T-helper 1 cell treated with Interleukin-12 subunit alpha and Interleukin-12 subunit beta and Interleukin-4 antibody, amounts not matched to agents 30 μg/mL and 1 μg/mL, for 36 hours (primary cell): ENCODE results near the gene ST7L.

Experiments used
- H3K27ac Mint-ChIP-seq: one replicate; pipeline ENCODE4 v1.8.0; 2021; ENCODE audit warnings: mild to moderate bottlenecking, mixed read lengths
- H3K27me3 Mint-ChIP-seq: one replicate; pipeline ENCODE4 v1.8.0; 2021; ENCODE audit warnings: low read depth, mixed read lengths
- H3K36me3 Mint-ChIP-seq: one replicate; pipeline ENCODE4 v1.8.0; 2021; ENCODE audit warnings: low read depth, mixed read lengths
- H3K4me1 Mint-ChIP-seq: one replicate; pipeline ENCODE4 v1.8.0; 2021; ENCODE audit warnings: low read depth, mixed read lengths
- H3K4me3 Mint-ChIP-seq: one replicate; pipeline ENCODE4 v1.8.0; 2021; ENCODE audit warnings: mild to moderate bottlenecking, moderate library complexity, mixed read lengths
- H3K9me3 Mint-ChIP-seq: one replicate; pipeline ENCODE4 v1.8.0; 2021; ENCODE audit warnings: mixed read lengths

ST7L gene

DNA sequence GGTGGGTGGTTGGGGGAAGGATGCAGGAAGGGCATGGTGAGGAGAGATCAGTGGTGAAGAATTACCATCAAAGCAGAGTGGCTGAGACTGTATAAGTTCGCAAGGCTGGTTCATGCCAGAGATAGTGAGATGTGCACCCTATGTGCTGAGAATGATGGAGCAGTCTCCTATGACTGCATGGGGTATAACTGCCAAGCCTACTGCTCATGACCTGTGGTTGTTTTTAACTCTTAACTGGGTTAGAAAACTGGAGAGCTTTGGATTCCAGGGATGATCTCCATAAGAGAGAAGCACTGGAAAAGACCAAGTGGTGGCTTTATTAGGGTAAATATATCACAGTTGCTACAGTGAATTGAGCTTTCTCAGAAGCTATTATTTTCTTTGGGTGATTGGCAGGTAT, 94.0 kb downstream of the ST7L start:
- no peak overlapping the region for H3K4me3 Mint-ChIP-seq
- no peak overlapping the region for H3K27ac Mint-ChIP-seq
- H3K36me3 Mint-ChIP-seq: no peaks in the 10 kb centered on the region
- H3K27me3 Mint-ChIP-seq: no peaks in the 10 kb centered on the region
- no peaks in the 10 kb centered on the region for H3K4me1 Mint-ChIP-seq
- H3K9me3 Mint-ChIP-seq: no peaks in the 10 kb centered on the region

DNA sequence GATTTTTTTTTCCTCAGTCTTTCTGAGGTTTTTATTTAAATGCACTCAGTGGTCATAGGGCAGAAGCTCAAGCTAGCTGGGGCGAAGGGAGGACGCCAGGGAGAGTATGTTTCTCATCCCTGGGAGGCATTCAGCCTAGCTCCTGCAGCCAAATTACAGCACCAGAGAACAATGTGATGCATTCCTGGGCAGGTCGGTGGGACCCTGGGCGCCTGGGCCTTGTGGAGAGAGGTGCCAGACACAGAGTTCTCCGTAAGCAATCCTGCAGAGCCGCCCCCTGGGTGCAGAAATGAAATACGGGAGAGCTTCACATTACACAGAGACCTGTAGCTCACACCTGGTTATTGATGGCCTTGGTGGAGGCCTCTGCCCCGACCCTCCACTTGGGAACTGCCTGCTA, 94.7 kb downstream of the ST7L start:
- Mint-ChIP-seq H3K27ac (no peak overlapping the region), H3K27me3 (no peaks in the 10 kb centered on the region), H3K4me3 (no peak overlapping the region), H3K36me3 (no peaks in the 10 kb centered on the region), H3K4me1 (no peaks in the 10 kb centered on the region), H3K9me3 (no peaks in the 10 kb centered on the region)

DNA sequence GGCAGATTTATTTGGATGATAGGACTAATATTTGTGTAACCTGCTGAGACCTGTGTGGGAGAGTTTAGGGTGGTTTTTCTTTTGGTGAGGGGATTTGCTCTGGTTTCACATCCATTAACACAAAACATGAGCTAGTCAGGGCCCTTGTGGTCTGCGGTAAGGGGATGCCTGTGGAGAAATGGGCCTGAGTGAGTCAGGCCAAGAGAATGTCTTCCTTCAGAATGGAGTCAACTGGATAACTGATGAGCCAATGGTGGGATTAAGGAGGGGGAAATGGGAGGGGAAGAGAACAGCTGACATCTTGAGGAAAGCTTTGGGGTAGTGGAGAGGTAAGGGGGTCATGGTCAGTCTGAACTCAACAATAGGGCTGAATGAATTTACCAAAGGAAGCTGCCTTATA, 96.3 kb downstream of the ST7L start:
- H3K27me3 Mint-ChIP-seq: no peaks in the 10 kb centered on the region
- no peak overlapping the region for H3K27ac Mint-ChIP-seq
- H3K4me1 Mint-ChIP-seq: no peaks in the 10 kb centered on the region
- H3K9me3 Mint-ChIP-seq: no peaks in the 10 kb centered on the region
- H3K4me3 Mint-ChIP-seq: no peak overlapping the region
- no peaks in the 10 kb centered on the region for H3K36me3 Mint-ChIP-seq

DNA sequence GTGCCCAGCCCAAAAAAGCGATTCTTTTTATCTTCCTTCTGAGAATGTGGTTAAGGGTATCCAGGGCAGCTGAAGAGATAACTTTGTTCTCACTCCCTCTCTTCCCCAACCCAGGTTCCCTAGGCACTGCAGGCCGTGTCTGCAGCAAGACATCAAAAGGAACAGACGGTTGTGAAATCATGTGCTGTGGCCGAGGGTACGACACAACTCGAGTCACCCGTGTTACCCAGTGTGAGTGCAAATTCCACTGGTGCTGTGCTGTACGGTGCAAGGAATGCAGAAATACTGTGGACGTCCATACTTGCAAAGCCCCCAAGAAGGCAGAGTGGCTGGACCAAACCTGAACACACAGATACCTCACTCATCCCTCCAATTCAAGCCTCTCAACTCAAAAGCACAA, 98.8 kb downstream of the ST7L start:
- Mint-ChIP-seq H3K4me1 (no peaks in the 10 kb centered on the region), H3K4me3 (no peak overlapping the region), H3K27ac (no peak overlapping the region), H3K36me3 (no peaks in the 10 kb centered on the region), H3K27me3 (no peaks in the 10 kb centered on the region), H3K9me3 (no peaks in the 10 kb centered on the region)

DNA sequence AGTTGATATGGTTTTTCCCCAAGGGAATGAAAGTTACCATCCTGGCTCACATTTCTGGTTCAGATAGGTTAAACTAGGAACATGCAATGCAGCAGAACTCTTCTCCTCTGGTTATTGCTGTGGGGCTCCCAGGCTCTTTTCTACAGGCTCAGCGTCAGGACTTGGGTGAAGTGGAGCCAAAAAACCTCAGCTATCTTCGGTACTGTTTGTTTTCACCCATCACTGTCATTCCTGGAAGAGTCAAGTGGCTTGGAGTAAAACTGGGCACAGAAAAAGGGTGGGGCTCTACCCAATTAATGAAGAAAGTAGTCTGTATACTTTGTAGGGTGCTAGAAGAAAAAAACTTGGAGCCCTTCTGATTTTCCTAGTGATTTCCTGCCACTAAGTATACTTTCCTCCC, 100.8 kb downstream of the ST7L start:
- H3K36me3 Mint-ChIP-seq: no peaks in the 10 kb centered on the region
- H3K4me3 Mint-ChIP-seq: no peak overlapping the region
- no peaks in the 10 kb centered on the region for H3K27me3 Mint-ChIP-seq
- H3K27ac Mint-ChIP-seq: no peak overlapping the region
- H3K4me1 Mint-ChIP-seq: no peaks in the 10 kb centered on the region
- H3K9me3 Mint-ChIP-seq: no peaks in the 10 kb centered on the region

DNA sequence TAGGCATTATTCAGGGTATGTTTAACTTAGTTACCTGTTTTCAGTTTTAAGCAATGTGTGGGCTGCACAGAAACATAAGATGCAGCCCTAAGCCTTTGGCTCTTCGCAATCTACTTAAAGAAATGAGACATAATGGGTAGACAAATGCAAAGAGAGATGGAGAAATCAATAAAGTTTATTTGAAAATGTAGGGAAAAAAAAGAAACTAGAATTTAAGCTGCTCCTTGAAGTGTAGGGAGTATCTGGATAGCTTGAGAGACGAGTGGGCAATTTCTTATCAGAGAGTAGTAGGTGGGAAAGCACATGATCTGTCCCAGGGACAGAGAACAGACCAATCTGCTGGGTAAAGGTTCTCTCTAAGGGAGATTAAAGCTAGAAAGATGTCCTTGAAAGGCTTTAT, 101.3 kb downstream of the ST7L start:
- Mint-ChIP-seq H3K27me3 (no peaks in the 10 kb centered on the region), H3K4me3 (no peak overlapping the region), H3K9me3 (no peaks in the 10 kb centered on the region), H3K36me3 (no peaks in the 10 kb centered on the region), H3K27ac (no peak overlapping the region), H3K4me1 (no peaks in the 10 kb centered on the region)

DNA sequence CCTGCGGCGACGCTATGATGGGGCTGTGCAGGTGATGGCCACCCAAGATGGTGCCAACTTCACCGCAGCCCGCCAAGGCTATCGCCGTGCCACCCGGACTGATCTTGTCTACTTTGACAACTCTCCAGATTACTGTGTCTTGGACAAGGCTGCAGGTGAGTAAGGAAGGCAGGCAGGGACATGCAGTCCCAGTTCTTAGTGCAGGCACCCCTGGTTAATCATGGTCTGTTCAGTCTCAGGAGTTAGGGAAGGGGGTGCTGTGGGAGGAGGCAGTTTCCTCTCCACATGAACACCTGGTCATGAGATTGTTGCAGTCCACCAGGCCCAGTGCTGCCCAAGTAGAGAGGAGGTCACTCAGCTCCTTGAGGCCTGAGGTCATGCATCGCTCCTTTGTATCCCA, 101.7 kb downstream of the ST7L start:
- Mint-ChIP-seq H3K4me3 (no peak overlapping the region), H3K4me1 (no peaks in the 10 kb centered on the region), H3K9me3 (no peaks in the 10 kb centered on the region), H3K27me3 (peaks cover 2% of the 10 kb centered on the region), H3K36me3 (no peaks in the 10 kb centered on the region), H3K27ac (no peak overlapping the region)

DNA sequence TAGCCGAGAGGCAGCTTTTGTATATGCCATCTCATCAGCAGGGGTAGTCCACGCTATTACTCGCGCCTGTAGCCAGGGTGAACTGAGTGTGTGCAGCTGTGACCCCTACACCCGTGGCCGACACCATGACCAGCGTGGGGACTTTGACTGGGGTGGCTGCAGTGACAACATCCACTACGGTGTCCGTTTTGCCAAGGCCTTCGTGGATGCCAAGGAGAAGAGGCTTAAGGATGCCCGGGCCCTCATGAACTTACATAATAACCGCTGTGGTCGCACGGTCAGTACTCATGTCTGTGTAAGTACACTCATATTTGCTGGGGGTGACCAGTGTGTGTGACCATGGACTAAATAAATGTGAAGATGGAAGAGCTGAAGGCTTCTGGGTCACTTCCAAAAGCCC, 102.8 kb downstream of the ST7L start:
- Mint-ChIP-seq H3K27me3 (peaks cover 12% of the 10 kb centered on the region), H3K9me3 (no peaks in the 10 kb centered on the region), H3K4me3 (no peak overlapping the region), H3K4me1 (no peaks in the 10 kb centered on the region), H3K36me3 (no peaks in the 10 kb centered on the region), H3K27ac (no peak overlapping the region)

DNA sequence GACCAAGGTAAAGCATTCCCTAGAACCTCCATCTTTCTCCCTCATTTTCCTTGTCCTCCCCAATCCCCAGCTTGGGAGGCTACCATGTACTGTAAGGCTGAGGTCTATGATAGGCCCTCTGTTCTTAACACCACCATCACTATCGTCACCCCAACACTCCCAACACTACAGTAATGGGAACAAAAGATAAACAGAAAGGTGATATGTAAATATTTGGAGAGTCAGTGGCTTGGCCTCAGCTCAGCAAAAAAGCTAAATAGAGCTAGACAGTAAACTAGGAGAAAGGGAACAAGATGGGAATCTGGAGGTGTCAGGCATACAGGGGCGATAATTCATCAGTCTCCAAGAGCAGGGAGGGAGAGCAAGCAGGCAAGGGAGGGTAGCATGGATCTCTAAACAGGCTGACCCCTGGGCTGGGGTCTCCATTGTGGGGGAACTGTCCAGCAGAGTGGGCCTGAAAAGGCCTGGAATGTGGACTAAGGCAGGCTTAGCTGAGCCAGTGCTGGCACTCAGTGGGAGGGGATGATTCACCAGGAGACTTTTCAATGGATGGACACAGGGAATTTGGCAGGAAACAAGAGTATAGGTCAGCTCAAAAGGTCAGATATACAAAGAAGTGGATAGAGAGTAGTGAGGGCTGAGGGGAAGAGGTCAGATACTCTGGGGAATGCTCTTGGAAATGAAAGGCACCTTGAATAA, 103.5 kb downstream of the ST7L start:
- Mint-ChIP-seq H3K4me1 (no peaks in the 10 kb centered on the region), H3K36me3 (no peaks in the 10 kb centered on the region), H3K27me3 (peaks cover 17% of the 10 kb centered on the region), H3K4me3 (no peak overlapping the region), H3K27ac (no peak overlapping the region), H3K9me3 (no peaks in the 10 kb centered on the region)

DNA sequence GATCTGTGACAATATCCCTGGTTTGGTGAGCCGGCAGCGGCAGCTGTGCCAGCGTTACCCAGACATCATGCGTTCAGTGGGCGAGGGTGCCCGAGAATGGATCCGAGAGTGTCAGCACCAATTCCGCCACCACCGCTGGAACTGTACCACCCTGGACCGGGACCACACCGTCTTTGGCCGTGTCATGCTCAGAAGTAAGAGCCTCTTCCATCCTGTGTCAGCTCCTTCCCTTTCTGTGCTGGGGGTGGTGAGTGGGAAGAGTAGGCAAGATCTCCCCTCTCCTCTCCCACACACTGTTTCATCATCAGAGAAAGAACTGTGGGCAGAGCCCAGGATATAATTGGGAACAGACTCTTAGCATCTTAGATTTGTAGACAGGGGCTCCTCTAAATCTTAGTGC, 104.0 kb downstream of the ST7L start:
- Mint-ChIP-seq H3K36me3 (no peaks in the 10 kb centered on the region), H3K4me1 (no peaks in the 10 kb centered on the region), H3K27me3 (peaks cover 23% of the 10 kb centered on the region), H3K9me3 (no peaks in the 10 kb centered on the region), H3K27ac (no peak overlapping the region), H3K4me3 (no peak overlapping the region)

DNA sequence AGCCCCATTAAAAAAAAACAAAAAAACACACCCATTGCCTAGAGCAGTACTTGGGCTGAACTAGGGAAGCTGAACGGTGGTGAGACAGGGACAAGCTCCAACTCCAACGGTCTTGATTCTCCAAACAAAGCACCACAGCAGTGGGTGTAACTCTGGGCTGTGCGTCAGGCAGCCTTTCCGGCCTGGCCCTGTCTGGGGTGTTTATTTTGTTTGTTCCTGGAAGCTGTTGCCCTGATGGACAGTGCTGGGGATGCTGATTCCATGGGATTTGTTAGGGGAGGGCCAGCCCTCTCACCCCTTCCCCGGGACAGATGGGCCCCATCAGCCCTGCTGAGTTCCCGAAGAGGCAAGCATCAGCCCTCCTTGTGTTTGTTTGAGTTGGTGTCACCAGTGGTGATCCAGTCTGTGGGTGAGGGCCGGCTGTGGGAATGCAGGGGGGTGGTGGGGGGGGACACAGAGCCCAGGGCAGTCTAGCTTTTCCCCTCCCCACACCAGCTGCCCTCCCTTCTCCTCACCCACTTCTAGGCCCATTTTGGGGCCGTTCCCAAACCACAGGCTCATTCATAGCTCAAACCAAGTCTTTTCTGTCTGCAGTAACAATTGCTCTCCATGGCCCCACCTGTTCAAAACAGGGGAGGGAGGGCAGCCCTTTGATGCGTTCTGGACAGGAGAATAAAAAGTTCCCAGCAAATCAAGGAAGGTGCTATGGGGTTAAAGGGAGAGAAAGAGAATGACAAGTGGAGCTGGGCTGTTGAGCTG, 105.7 kb downstream of the ST7L start:
- peaks cover 2% of the 10 kb centered on the region for H3K4me1 Mint-ChIP-seq
- no peak overlapping the region for H3K4me3 Mint-ChIP-seq
- no peak overlapping the region for H3K27ac Mint-ChIP-seq
- H3K9me3 Mint-ChIP-seq: no peaks in the 10 kb centered on the region
- H3K36me3 Mint-ChIP-seq: no peaks in the 10 kb centered on the region
- peaks cover 34% of the 10 kb centered on the region for H3K27me3 Mint-ChIP-seq

DNA sequence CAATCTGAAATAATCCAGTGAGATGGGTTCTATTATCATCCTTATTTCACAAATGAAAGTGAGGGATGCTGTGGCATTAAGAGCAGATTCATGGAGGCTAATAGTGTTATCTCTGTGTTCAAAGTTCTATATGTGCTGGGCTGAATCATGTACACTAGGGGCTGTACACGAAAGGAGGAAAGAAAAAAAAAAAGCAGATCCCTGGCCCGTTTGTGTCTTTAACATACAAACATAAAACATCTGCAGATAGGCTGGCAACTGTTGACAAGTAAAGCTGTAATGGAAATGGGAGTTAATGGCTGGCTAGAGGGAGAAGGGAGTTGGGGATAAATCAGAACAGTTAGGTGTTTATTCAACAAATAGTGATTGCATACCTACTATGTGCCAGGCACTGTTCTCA, 107.0 kb downstream of the ST7L start:
- Mint-ChIP-seq H3K9me3 (no peaks in the 10 kb centered on the region), H3K4me3 (no peak overlapping the region), H3K27me3 (peaks cover 48% of the 10 kb centered on the region), H3K36me3 (no peaks in the 10 kb centered on the region), H3K27ac (no peak overlapping the region), H3K4me1 (peaks cover 3% of the 10 kb centered on the region)

DNA sequence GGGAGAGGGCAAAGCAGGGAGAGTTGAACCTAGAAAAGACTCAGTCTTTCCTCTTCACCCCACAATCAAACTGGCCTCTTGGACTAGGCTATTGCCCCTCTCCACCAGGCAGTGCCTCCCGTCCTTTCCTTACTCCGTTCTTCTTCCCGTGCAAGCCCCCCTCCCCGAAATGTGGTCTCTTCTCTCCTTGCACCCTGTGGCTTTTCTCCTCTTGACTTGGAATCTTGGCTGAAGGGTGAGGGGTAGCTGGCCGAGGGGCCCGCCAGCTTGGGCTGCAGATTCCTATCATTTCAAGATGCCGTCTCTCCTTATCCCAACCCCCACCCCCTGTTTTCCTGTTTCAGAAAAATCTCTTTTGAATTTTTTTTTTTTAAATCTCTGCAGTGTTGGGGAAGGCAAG, 108.6 kb downstream of the ST7L start:
- no peaks in the 10 kb centered on the region for H3K9me3 Mint-ChIP-seq
- no peaks in the 10 kb centered on the region for H3K36me3 Mint-ChIP-seq
- no peak overlapping the region for H3K27ac Mint-ChIP-seq
- H3K4me3 Mint-ChIP-seq: peak overlapping the region; percentile 65
- peaks cover 52% of the 10 kb centered on the region for H3K27me3 Mint-ChIP-seq
- H3K4me1 Mint-ChIP-seq: peaks cover 3% of the 10 kb centered on the region

DNA sequence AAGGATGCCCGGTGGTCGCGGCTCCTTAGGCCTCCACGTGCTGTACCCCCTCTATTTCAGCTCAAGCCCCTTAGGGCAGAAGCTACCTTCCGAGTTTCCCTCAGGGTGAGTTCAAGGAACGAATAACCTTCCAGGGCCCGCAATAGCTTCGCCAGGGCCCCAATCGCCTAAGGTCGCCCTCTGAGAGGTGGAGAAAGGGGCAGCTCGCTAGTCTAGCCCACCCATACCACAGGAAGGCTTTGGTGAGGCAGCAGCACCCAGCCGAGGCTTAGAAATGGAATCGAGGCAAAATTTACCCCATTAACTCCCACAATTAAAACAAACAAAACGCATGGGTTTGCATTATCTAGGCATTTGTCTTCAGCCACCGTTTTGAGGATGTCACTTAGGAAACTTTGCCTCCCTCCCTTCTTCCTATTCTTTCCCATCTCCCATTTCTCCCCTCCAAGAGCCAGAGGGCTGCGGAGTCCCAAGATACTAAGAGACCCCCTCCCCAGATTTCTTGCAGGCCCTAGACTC, 109.2 kb downstream of the ST7L start:
- H3K4me3 Mint-ChIP-seq: peak overlapping the region; percentile 65
- peaks cover 3% of the 10 kb centered on the region for H3K4me1 Mint-ChIP-seq
- no peaks in the 10 kb centered on the region for H3K9me3 Mint-ChIP-seq
- peaks cover 58% of the 10 kb centered on the region for H3K27me3 Mint-ChIP-seq
- no peak overlapping the region for H3K27ac Mint-ChIP-seq
- no peaks in the 10 kb centered on the region for H3K36me3 Mint-ChIP-seq

DNA sequence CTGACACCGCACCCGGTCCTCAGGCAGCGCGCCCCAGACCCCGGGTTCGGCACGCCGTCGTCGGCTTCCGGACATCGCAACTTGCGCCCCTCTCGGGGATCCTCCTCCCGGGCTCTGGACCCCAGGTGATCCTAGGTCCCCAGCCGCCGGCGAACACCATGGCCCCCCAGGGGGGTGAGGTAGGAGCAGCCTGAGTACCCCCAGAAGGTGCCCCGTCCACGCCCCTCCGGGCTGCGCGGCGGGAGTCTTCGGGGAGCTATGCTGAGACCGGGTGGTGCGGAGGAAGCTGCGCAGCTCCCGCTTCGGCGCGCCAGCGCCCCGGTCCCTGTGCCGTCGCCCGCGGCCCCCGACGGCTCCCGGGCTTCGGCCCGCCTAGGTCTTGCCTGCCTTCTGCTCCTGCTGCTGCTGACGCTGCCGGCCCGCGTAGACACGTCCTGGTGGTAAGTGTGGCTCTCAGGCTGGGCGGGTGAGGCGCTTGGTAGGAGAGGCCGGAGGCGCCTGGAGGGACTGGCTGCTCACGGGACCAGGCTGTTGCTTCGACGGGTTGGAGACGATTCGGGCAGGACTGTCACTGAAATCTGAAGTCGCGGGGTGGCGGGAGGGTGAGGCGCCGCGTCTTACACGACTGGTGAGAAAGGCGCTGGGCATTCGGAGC, 109.8 kb downstream of the ST7L start:
- no peaks in the 10 kb centered on the region for H3K9me3 Mint-ChIP-seq
- peak overlapping the region; percentile 31 for H3K4me3 Mint-ChIP-seq
- peaks cover 3% of the 10 kb centered on the region for H3K4me1 Mint-ChIP-seq

More for the DNA sequence above, 109.8 kb downstream of the ST7L start:
- Mint-ChIP-seq H3K36me3 (no peaks in the 10 kb centered on the region), H3K27ac (no peak overlapping the region), H3K27me3 (peaks cover 62% of the 10 kb centered on the region)
